ENCODE measurements around the gene KLK3.
"Not testable (repeated sequence)": the region's sequence is repeated elsewhere in the genome, so short reads cannot be mapped to it uniquely, and the experiment has no call there.

Gene KLK3

GRCh38 chr19:50893047-50893736, 38.5 kb downstream of the KLK3 start:
- Histone ChIP-seq H3K4me3 (ENCODE audit: low read depth, low read length) (no peak overlapping the region), H3K36me3 (replicated peaks) (no peaks in the 10 kb centered on the region), H3K27ac (no peak overlapping the region), H3K27me3 (replicated peaks) (no peaks in the 10 kb centered on the region)
- in situ Hi-C loops (cut with HindIII; ENCODE audit: low pct_ligation_motif_present, low sequenced_read_pairs): no loop called here
- no peak for TF ChIP-seq CTCF (IDR thresholded peaks at IDR 0.05; ENCODE audit: low read depth, low read length, missing control alignments)
- no peak for DNase-seq

- Histone ChIP-seq H3K4me3 (ENCODE audit: low read depth, low read length) (no peak overlapping the region), H3K27ac (no peak overlapping the region), H3K27me3 (replicated peaks) (no peaks in the 10 kb centered on the region), H3K36me3 (replicated peaks) (no peaks in the 10 kb centered on the region)
- no peak for TF ChIP-seq CTCF (IDR thresholded peaks at IDR 0.05; ENCODE audit: low read depth, low read length, missing control alignments)
- no peak for DNase-seq
- in situ Hi-C loops (cut with HindIII; ENCODE audit: low pct_ligation_motif_present, low sequenced_read_pairs): no loop called here
Measured at GRCh38 chr19:50894478-50895356, 40.0 kb downstream of the KLK3 start.

GRCh38 chr19:50896089-50896590, 41.4 kb downstream of the KLK3 start:
- in situ Hi-C loops (cut with HindIII; ENCODE audit: low pct_ligation_motif_present, low sequenced_read_pairs); H3K36me3 ChIP-seq (replicated peaks); H3K4me3 ChIP-seq (ENCODE audit: low read depth, low read length); DNase-seq; H3K27me3 ChIP-seq (replicated peaks); H3K27ac ChIP-seq: not testable (repeated sequence)

- in situ Hi-C loops (cut with HindIII; ENCODE audit: low pct_ligation_motif_present, low sequenced_read_pairs): no loop called here
- Histone ChIP-seq H3K27me3 (replicated peaks) (no peaks in the 10 kb centered on the region), H3K4me3 (ENCODE audit: low read depth, low read length) (no peak overlapping the region), H3K36me3 (replicated peaks) (no peaks in the 10 kb centered on the region), H3K27ac (no peak overlapping the region)
- TF ChIP-seq CTCF (IDR thresholded peaks at IDR 0.05; ENCODE audit: low read depth, low read length, missing control alignments): no peak
- DNase-seq: peak; percentile 49
Measured at GRCh38 chr19:50896591-50897190, 42.0 kb downstream of the KLK3 start.

- no peak for DNase-seq
- H3K36me3 ChIP-seq (replicated peaks): no peaks in the 10 kb centered on the region
- no peaks in the 10 kb centered on the region for H3K27me3 ChIP-seq (replicated peaks)
- no peak overlapping the region for H3K4me3 ChIP-seq (ENCODE audit: low read depth, low read length)
- in situ Hi-C loops (cut with HindIII; ENCODE audit: low pct_ligation_motif_present, low sequenced_read_pairs): no loop called here
- no peak overlapping the region for H3K27ac ChIP-seq
- no peak for TF ChIP-seq CTCF (IDR thresholded peaks at IDR 0.05; ENCODE audit: low read depth, low read length, missing control alignments)
Measured at GRCh38 chr19:50897191-50897607, 42.5 kb downstream of the KLK3 start.

GRCh38 chr19:50897612-50898011, 42.9 kb downstream of the KLK3 start:
- no peaks in the 10 kb centered on the region for H3K27me3 ChIP-seq (replicated peaks)
- TF ChIP-seq CTCF (IDR thresholded peaks at IDR 0.05; ENCODE audit: low read depth, low read length, missing control alignments): no peak
- no peak overlapping the region for H3K27ac ChIP-seq
- in situ Hi-C loops (cut with HindIII; ENCODE audit: low pct_ligation_motif_present, low sequenced_read_pairs): no loop called here
- no peak for DNase-seq
- H3K36me3 ChIP-seq (replicated peaks): no peaks in the 10 kb centered on the region
- no peak overlapping the region for H3K4me3 ChIP-seq (ENCODE audit: low read depth, low read length)

Data from brain microvascular endothelial cell (primary cell).